Bronchial epithelial cell (primary cell): ENCODE data around the gene PRR5L. TPM values are rescaled to one million over a fixed set of nuclear protein-coding genes. Genes with fewer than 3 reads are reported as not detected.

Experiments used
- DNase-seq: peaks from one replicate; pipeline ENCODE4 v3.0.0-alpha.2; 2010; ENCODE audit warnings: low read depth
- FAIRE-seq: peaks from 2 replicates; lab custom pipeline; 2011; peaks lifted over from hg19 to GRCh38; lab: Jason Lieb, UNC
- H3K27me3 ChIP-seq: 2 replicates; pipeline ENCODE4 v1.5.1; 2011; ENCODE audit warnings: low read length; ENCODE audit not compliant: control insufficient read depth, insufficient read depth
- H3K36me3 ChIP-seq: 2 replicates; pipeline ENCODE4 v1.5.1; 2011; ENCODE audit warnings: low read length; ENCODE audit not compliant: control insufficient read depth, insufficient read depth
- H3K4me3 ChIP-seq: 2 replicates; pipeline ENCODE4 v1.5.1; 2011; ENCODE audit warnings: mild to moderate bottlenecking, low read depth, low read length, control low read depth
- total RNA-seq: library from RNA; depleted of rRNA; stranded (reverse); fragments of >200 nt; gene quantifications from 2 replicates; pipeline ENCODE4 v1.2.1, GENCODE V29; 2014
- TF ChIP-seq, protein P1 (sequence below): IDR thresholded peaks from 2 replicates; pipeline ENCODE4 v1.5.1; 2011; ENCODE audit warnings: mild to moderate bottlenecking, moderate library complexity, low read length, control low read depth, inconsistent platforms; ENCODE audit not compliant: insufficient read depth, severe bottlenecking

The PRR5L gene
- total RNA-seq, 1 donor from 2014 or later, result 10.0 TPM

DNA sequence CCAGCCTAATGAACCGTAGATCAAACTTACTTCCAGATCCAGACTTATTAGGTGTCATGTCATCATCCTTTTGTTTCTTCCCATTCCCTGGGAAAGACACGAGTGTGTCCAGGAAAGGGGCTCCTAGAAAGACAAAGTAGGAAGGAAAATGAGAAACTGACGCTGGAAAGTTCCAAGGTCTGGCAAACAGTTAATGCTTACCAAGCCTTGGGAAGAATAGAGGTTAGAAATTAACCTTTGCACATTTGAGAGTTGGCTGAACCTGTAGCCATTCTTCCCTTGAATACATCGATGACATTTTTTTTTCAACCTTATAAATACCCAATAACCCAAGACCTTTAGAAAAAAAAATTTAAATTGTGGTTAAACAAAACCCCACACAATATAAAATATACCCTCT lies 136.7 kb downstream of the PRR5L start:
- H3K27me3 ChIP-seq, result no peaks in the 10 kb centered on the region
- TF ChIP-seq, protein P1, sequence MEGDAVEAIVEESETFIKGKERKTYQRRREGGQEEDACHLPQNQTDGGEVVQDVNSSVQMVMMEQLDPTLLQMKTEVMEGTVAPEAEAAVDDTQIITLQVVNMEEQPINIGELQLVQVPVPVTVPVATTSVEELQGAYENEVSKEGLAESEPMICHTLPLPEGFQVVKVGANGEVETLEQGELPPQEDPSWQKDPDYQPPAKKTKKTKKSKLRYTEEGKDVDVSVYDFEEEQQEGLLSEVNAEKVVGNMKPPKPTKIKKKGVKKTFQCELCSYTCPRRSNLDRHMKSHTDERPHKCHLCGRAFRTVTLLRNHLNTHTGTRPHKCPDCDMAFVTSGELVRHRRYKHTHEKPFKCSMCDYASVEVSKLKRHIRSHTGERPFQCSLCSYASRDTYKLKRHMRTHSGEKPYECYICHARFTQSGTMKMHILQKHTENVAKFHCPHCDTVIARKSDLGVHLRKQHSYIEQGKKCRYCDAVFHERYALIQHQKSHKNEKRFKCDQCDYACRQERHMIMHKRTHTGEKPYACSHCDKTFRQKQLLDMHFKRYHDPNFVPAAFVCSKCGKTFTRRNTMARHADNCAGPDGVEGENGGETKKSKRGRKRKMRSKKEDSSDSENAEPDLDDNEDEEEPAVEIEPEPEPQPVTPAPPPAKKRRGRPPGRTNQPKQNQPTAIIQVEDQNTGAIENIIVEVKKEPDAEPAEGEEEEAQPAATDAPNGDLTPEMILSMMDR, result no peak
- no peaks in the 10 kb centered on the region for H3K36me3 ChIP-seq
- H3K4me3 ChIP-seq, result no peak overlapping the region
- DNase-seq, result no peak
- FAIRE-seq, result no peak

DNA sequence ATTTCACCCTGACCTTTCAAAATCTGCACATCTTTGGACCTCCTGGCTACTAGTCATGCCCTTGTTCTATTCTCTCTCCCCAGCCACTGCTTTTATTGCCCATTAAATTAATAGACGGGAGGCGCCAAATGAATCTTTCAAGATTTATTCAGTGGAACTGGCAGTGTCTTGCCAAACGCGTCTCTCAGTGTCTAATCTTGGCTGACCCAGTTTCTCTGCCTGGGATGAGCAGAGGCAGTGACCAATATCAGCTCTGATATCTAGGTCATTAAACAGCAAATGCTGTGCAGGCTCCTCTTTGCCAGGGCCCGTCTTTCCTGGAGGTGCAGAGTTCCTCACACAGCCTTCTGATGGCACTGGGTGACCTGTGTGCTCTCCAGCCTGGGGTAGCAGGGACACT lies 140.0 kb downstream of the PRR5L start:
- H3K36me3 ChIP-seq, result peaks cover 2% of the 10 kb centered on the region
- H3K4me3 ChIP-seq, result no peak overlapping the region
- TF ChIP-seq, protein P1, result no peak
- DNase-seq, result no peak
- no peaks in the 10 kb centered on the region for H3K27me3 ChIP-seq
- FAIRE-seq, result no peak

DNA sequence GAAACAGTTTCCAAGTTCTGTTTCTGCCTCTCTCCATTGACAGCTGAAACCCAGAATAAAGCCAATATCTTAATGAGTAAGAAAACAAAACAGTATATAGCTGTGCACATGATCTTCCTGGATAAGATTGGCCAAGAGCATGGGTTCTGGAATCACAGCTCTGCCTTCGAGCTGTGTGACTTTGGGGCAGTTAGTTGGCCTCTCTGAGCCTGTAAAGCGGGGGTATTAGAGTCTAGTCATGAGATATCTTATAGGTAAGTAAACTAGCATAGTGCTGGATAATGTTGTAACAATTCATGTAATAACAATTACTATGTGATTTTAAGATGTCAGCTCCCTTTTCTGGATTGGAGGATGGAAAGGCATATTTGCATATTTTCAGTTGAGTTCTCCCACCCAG lies 140.5 kb downstream of the PRR5L start:
- Histone ChIP-seq H3K36me3 (peaks cover 2% of the 10 kb centered on the region), H3K27me3 (no peaks in the 10 kb centered on the region), H3K4me3 (no peak overlapping the region)
- DNase-seq, result no peak
- TF ChIP-seq, protein P1, result no peak
- FAIRE-seq, result no peak

DNA sequence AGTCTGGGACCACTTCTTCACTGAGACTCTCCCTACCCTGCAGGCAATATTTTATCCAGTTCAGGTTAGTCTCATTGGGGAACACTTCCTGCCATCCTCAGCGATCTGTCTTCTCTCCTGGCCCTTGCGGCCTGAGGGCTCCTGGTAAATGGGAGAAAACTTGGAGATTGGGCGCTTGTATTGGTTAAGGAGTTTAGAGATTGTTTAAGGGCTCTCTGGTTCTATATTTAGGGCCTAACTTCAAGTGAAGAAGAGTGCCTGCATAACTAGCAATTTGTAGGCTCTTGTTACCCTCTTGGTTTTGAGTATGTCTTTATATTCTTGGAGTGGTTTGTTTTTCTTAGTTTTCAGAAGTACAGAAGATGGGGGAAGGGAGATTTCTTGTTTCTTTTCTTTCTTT lies 141.3 kb downstream of the PRR5L start:
- H3K36me3 ChIP-seq, result peaks cover 2% of the 10 kb centered on the region
- TF ChIP-seq, protein P1, result no peak
- FAIRE-seq (no peak), DNase-seq (no peak)
- no peak overlapping the region for H3K4me3 ChIP-seq
- H3K27me3 ChIP-seq, result no peaks in the 10 kb centered on the region

DNA sequence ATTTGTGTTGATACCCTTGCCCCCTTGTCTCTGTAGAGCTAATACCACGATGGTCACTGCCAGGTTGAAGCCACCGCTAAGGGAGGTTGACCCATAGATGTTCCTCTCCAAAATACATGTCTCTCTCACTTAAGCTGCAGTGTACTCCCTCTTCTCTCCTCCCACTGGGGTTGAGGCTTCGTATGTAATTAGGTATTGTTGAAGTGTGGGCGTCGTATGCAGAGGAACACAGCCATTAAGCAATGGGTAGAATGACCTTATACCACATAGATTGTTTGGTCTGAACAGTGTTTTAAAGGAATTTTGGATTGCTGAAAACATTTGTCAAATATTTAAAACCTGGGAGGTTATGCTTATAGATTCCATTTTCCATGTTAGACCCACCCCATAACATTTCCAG lies 142.0 kb downstream of the PRR5L start:
- H3K27me3 ChIP-seq, result no peaks in the 10 kb centered on the region
- TF ChIP-seq, protein P1, result no peak
- FAIRE-seq (no peak), DNase-seq (no peak)
- peaks cover 2% of the 10 kb centered on the region for H3K36me3 ChIP-seq
- H3K4me3 ChIP-seq, result no peak overlapping the region

DNA sequence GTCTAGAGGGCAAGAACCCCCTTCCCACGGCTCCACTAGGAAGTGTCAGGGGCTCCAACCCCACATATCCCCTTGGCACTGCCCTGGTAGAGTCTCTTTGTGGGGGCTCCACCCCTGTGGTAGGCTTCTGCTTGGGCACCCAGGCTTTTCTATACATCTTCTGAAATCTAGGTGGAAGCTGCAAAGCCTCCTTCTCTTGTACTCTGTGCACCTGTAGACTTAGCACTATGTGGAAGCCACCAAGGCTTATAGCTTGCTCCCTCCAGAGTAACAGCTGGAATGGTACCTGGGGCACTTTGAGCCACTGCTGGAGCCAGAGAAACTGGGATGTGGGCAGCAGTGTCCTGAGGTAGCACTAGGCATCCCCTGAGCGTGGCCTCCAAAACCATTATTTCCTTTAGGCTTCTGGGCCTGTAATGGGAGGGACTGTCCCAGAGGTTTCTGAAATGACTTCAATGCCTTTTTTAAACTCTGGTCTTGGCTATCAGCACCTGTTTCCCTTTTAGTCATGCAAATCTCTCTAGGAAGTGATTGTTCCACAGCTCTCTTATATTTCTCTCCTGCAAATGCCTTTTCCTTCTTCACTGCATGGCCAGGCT lies 145.6 kb downstream of the PRR5L start:
- H3K36me3 ChIP-seq, result peaks cover 2% of the 10 kb centered on the region

More for the DNA sequence above, 145.6 kb downstream of the PRR5L start:
- FAIRE-seq (no peak), DNase-seq (no peak)
- TF ChIP-seq, protein P1, result no peak
- Histone ChIP-seq H3K4me3 (no peak overlapping the region), H3K27me3 (no peaks in the 10 kb centered on the region)
